Cardiac muscle cell (in vitro differentiated cells and primary cell): ENCODE results near the gene SLC27A6. TPM values are rescaled to one million over a fixed set of nuclear protein-coding genes. Genes with fewer than 3 reads are reported as not detected.

Source experiments
- DNase-seq, 2 donors: peaks; one replicate each; pipeline versions ENCODE4 v3.0.0 to v3.0.0-alpha.2; 2010 to 2017; ENCODE audit warnings: low read depth in 1 of 2, low spot score in 1 of 2
- H3K27ac ChIP-seq: fragments of 200-600 bp; sonication (generic); 2 replicates; pipeline ENCODE4 v1.5.1; 2016
- H3K27me3 ChIP-seq: fragments of 200-600 bp; sonication (generic); 2 replicates; pipeline ENCODE4 v1.6.0; 2016; ENCODE audit warnings: control low read depth
- H3K36me3 ChIP-seq: fragments of 200-600 bp; sonication (generic); 2 replicates; pipeline ENCODE4 v1.5.1; 2016; ENCODE audit warnings: control low read depth
- H3K4me1 ChIP-seq: fragments of 200-600 bp; sonication (generic); 2 replicates; pipeline ENCODE4 v1.8.1; 2017; ENCODE audit warnings: low read depth, mild to moderate bottlenecking, mixed run types
- H3K4me3 ChIP-seq: fragments of 200-600 bp; sonication (generic); 2 replicates; pipeline ENCODE4 v1.5.1; 2016; ENCODE audit warnings: mild to moderate bottlenecking
- H3K9me3 ChIP-seq: fragments of 200-600 bp; sonication (generic); 2 replicates; pipeline ENCODE4 v1.5.1; 2017; ENCODE audit warnings: low read depth, mild to moderate bottlenecking, control low read depth
- polyA plus RNA-seq: library from polyadenylated mRNA; unstranded; fragments of >200 nt; fragmentation: Nextera tagmentation; extraction: Ambion mirVana; gene quantifications from 2 replicates; pipeline ENCODE4 v1.2.1, GENCODE V29; 2016
- total RNA-seq: library from RNA; depleted of rRNA; stranded (reverse); fragments of >200 nt; gene quantifications from 2 replicates; pipeline ENCODE4 v1.2.3, GENCODE V29; 2016
- TF ChIP-seq, protein P1 (sequence below): IDR thresholded peaks from 2 replicates; pipeline ENCODE4 v1.5.1; 2012; ENCODE audit warnings: low read depth, mild to moderate bottlenecking, low read length

SLC27A6 gene
- total and polyA plus RNA-seq, 2 experiments from 2014 or later, result 53.8 to 64.0 TPM

DNA sequence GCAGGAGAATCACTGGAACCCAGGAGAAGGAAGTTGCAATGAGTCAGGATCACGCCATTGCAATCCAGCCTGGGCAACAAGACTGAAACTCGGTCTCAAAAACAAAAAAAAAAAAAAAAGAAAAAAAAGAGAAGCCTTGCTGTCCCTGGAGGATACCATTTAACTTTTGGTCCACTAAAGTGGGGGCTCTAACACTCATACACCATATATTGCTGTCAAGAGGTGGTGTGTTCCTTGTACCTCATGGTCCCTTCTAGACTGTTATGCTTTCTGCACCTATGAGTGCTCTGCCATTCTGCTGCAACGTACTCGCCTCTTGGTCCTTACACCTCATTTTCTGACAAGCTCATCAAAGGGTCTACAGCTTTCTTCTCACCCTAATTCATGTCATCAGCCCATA is 77.0 kb downstream of the SLC27A6 start:
- TF ChIP-seq, protein P1, sequence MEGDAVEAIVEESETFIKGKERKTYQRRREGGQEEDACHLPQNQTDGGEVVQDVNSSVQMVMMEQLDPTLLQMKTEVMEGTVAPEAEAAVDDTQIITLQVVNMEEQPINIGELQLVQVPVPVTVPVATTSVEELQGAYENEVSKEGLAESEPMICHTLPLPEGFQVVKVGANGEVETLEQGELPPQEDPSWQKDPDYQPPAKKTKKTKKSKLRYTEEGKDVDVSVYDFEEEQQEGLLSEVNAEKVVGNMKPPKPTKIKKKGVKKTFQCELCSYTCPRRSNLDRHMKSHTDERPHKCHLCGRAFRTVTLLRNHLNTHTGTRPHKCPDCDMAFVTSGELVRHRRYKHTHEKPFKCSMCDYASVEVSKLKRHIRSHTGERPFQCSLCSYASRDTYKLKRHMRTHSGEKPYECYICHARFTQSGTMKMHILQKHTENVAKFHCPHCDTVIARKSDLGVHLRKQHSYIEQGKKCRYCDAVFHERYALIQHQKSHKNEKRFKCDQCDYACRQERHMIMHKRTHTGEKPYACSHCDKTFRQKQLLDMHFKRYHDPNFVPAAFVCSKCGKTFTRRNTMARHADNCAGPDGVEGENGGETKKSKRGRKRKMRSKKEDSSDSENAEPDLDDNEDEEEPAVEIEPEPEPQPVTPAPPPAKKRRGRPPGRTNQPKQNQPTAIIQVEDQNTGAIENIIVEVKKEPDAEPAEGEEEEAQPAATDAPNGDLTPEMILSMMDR, result no peak
- no peaks in the 10 kb centered on the region for H3K9me3 ChIP-seq
- no peak overlapping the region for H3K4me3 ChIP-seq
- H3K4me1 ChIP-seq, result no peaks in the 10 kb centered on the region
- no peak for DNase-seq
- peaks cover 2% of the 10 kb centered on the region for H3K36me3 ChIP-seq
- no peaks in the 10 kb centered on the region for H3K27me3 ChIP-seq
- H3K27ac ChIP-seq, result no peak overlapping the region

DNA sequence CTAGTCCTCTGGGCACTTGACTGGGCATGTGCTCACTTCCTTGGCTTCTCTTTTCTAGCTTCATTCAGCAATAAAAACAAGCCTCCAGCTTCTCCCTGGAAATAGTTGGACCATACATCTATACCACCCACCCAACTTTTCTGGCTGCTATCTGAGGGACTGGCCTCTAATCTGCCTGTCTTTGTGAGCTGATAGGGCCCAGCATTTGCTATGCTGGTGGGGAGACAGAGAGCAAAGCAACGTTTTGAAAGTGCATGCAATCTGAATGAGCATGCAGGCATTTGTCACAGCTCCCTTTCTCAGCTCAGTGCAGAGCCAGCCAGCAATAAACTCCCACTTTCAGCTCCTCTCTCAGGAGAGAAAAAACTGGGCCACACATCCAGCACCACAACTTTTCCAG is 78.6 kb downstream of the SLC27A6 start:
- TF ChIP-seq, protein P1, result no peak
- no peak overlapping the region for H3K4me3 ChIP-seq
- H3K36me3 ChIP-seq, result peaks cover 2% of the 10 kb centered on the region
- no peaks in the 10 kb centered on the region for H3K27me3 ChIP-seq
- no peaks in the 10 kb centered on the region for H3K4me1 ChIP-seq
- no peaks in the 10 kb centered on the region for H3K9me3 ChIP-seq
- no peak for DNase-seq
- no peak overlapping the region for H3K27ac ChIP-seq

DNA sequence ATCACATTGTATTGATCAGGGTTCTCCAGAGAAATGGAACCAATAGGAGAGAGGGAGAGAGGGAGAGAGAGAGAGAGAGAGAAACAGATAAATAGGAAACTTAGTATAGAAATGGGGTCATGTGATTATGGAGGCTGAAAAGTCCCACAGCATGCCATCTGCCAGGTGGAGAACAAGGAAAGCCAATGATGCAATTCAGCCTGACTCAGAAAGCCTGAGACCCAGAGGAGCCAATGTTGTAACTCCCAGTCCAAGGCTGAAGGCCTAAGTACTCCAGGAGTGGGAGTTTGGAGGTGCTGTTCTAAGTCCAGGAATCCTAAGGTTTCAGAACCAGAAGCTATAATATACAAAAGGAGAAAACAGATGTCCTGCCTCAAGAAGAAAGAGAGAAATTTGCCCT is 80.9 kb downstream of the SLC27A6 start:
- peak in 1 of 2 donors; percentile 13 for DNase-seq
- no peaks in the 10 kb centered on the region for H3K4me1 ChIP-seq
- no peak overlapping the region for H3K27ac ChIP-seq
- H3K36me3 ChIP-seq, result no peaks in the 10 kb centered on the region
- no peaks in the 10 kb centered on the region for H3K27me3 ChIP-seq
- H3K9me3 ChIP-seq, result no peaks in the 10 kb centered on the region
- TF ChIP-seq, protein P1, result no peak
- no peak overlapping the region for H3K4me3 ChIP-seq

DNA sequence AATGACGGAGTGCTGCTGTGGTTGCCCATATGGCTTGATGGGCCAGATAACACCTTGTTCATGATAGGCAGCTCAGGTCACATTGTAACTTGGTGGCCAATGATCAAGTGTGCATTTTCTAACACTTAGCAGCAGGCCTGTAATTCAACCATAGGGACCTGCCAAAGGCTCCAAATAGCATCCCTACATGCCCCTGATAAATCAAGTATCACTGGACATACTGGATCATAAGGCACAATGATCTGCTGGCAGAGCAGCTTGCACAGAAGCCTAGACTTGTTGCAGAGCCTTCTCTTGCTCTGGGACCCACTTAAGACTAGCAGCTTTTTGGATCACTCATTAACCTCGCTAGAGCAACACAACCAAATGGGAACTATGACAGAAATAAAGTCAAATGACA is 83.2 kb downstream of the SLC27A6 start:
- Histone ChIP-seq H3K9me3 (no peaks in the 10 kb centered on the region), H3K36me3 (no peaks in the 10 kb centered on the region)
- TF ChIP-seq, protein P1, result no peak

DNA sequence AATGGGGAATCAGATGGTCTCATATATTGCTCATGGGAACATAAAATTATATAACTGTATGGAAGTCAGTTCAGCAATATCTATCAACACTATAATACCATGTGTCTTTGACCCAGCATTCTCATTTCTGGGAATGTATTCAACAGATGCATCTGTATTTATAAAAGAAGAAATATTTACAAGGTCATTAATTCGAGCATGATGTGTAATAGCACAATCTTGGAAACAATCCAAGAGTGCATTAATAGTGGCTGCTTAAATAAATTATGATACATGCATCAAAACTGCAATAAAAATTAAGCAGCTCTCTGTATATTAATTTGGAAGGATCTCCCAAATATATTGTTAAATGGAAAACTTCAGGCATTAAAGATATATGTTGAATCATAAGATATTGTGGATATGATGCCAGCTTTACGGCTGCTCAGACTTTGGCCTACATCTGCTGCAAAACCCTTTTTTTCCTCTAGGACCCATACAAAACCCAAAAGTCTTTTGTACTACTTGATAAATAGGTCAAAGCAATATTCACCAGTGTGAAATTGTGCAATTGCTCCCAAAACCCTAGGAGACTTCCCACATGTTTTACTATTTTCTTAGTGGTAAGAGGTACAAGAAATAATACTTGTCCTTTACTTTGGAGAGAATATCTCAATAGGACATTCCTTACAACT is 84.0 kb downstream of the SLC27A6 start:
- H3K4me1 ChIP-seq, result no peaks in the 10 kb centered on the region
- no peaks in the 10 kb centered on the region for H3K9me3 ChIP-seq
- no peak for DNase-seq
- TF ChIP-seq, protein P1, result no peak
- no peaks in the 10 kb centered on the region for H3K27me3 ChIP-seq
- H3K27ac ChIP-seq, result no peak overlapping the region
- no peak overlapping the region for H3K4me3 ChIP-seq
- H3K36me3 ChIP-seq, result no peaks in the 10 kb centered on the region

More for the DNA sequence above, 83.2 kb downstream of the SLC27A6 start:
- no peaks in the 10 kb centered on the region for H3K4me1 ChIP-seq
- no peak overlapping the region for H3K27ac ChIP-seq
- DNase-seq, result no peak
- no peaks in the 10 kb centered on the region for H3K27me3 ChIP-seq
- no peak overlapping the region for H3K4me3 ChIP-seq

DNA sequence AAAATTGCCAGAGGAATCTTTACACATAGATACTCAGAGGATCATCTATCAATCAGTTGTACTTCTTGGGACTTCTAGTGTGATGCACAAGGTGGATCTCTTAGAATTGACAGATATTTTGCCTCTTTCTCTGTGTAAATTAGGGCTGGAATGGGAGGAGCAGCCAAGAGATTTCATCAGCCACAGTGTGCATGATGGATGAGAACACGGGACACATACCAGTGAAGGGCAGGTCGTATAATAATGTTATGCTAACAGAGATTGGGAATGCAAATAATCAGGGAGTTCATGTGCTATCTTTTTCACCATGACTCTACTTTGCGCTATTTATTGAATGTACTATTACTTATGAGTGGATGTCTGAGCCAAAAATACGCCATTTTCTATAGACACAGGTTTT is 86.0 kb downstream of the SLC27A6 start:
- Histone ChIP-seq H3K4me1 (no peaks in the 10 kb centered on the region), H3K9me3 (no peaks in the 10 kb centered on the region)
- DNase-seq, result no peak

More for the DNA sequence above, 86.0 kb downstream of the SLC27A6 start:
- TF ChIP-seq, protein P1, result no peak
- Histone ChIP-seq H3K27ac (no peak overlapping the region), H3K27me3 (no peaks in the 10 kb centered on the region), H3K4me3 (no peak overlapping the region), H3K36me3 (no peaks in the 10 kb centered on the region)
